ENCODE results near the gene OR5C1. TPM values are rescaled to one million over a fixed set of nuclear protein-coding genes. Genes with fewer than 3 reads are reported as not detected.

OR5C1 gene
- total and polyA plus RNA-seq, 4 donors = not detected

- 87 to 88% methylated on average over 8 of the region's 8 CpGs for WGBS, 2 donors
- no peak for TF ChIP-seq CTCF (IDR thresholded peaks at IDR 0.05; ENCODE audit: control extremely low read depth, extremely low read depth)
- ATAC-seq (ENCODE audit: insufficient read depth, low FRiP score) = no peak
Measured at GRCh38 chr9:122777052-122777451, 11.7 kb upstream of the OR5C1 start.

GRCh38 chr9:122777935-122778627, 10.7 kb upstream of the OR5C1 start:
- Histone ChIP-seq H3K9ac (ENCODE audit: insufficient read depth in 1 of 2, low read length in 2 of 2) (no peak overlapping the region), H3K4me3 (no peak overlapping the region), H3K36me3 (ENCODE audit: control insufficient read depth in 4 of 4, insufficient read depth in 4 of 4, low read length in 4 of 4) (no peaks in the 10 kb centered on the region), H3K27me3 (ENCODE audit: control insufficient read depth in 3 of 3, insufficient read depth in 3 of 3, low read length in 2 of 3) (no peaks in the 10 kb centered on the region), H3K27ac (ENCODE audit: low read depth in 1 of 2, low read length in 1 of 2) (no peak overlapping the region), H3K9me3 (ENCODE audit: control insufficient read depth in 4 of 4, insufficient read depth in 3 of 4, low read length in 3 of 4) (peaks cover 0 to 4% (median 1%) of the 10 kb centered on the region in 4 donors), H3K4me1 (ENCODE audit: control insufficient read depth in 5 of 5, insufficient read depth in 5 of 5, low read length in 5 of 5) (no peaks in the 10 kb centered on the region)
- 80 to 82% methylated on average over 3 of the region's 3 CpGs for WGBS, 2 donors
- no peak for TF ChIP-seq CTCF (IDR thresholded peaks at IDR 0.05; ENCODE audit: control extremely low read depth, extremely low read depth)
- DNase-seq (no peak), ATAC-seq (ENCODE audit: insufficient read depth, low FRiP score) (no peak)

More at GRCh38 chr9:122777052-122777451, 11.7 kb upstream of the OR5C1 start:
- no peak for DNase-seq
- Histone ChIP-seq H3K4me1 (ENCODE audit: control insufficient read depth in 5 of 5, insufficient read depth in 5 of 5, low read length in 5 of 5) (no peaks in the 10 kb centered on the region), H3K9me3 (ENCODE audit: control insufficient read depth in 4 of 4, insufficient read depth in 3 of 4, low read length in 3 of 4) (peaks cover 0 to 4% (median 1%) of the 10 kb centered on the region in 4 donors), H3K4me3 (no peak overlapping the region), H3K27me3 (ENCODE audit: control insufficient read depth in 3 of 3, insufficient read depth in 3 of 3, low read length in 2 of 3) (no peaks in the 10 kb centered on the region), H3K36me3 (ENCODE audit: control insufficient read depth in 4 of 4, insufficient read depth in 4 of 4, low read length in 4 of 4) (no peaks in the 10 kb centered on the region), H3K27ac (ENCODE audit: low read depth in 1 of 2, low read length in 1 of 2) (no peak overlapping the region), H3K9ac (ENCODE audit: insufficient read depth in 1 of 2, low read length in 2 of 2) (no peak overlapping the region)

DNA sequence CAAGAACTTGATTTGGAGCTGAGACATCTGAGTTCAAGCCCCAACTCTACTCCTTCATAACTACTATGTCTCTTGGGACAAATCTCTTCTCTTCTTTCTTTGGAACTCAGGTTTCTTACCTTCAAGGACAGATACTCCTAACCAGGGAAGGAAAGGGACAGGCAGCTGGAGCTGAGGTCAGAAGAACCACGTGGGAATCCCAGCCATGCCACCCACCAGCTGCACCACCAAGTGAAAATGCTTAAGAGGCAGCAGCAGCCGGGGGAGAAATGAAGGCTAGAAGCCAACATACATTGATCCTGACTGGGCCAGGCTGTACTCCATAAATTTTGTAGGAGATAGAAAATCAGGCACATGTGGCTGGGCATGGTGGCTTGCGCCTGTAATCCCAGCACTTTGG, 9.6 kb upstream of the OR5C1 start:
- no peaks in the 10 kb centered on the region for H3K36me3 ChIP-seq (ENCODE audit: control insufficient read depth in 4 of 4, insufficient read depth in 4 of 4, low read length in 4 of 4)
- 76 to 94% methylated on average over 3 of the region's 3 CpGs for WGBS, 2 donors
- H3K4me3 ChIP-seq = no peak overlapping the region
- DNase-seq = no peak
- no peak overlapping the region for H3K27ac ChIP-seq (ENCODE audit: low read depth in 1 of 2, low read length in 1 of 2)
- no peaks in the 10 kb centered on the region for H3K4me1 ChIP-seq (ENCODE audit: control insufficient read depth in 5 of 5, insufficient read depth in 5 of 5, low read length in 5 of 5)
- H3K9ac ChIP-seq (ENCODE audit: insufficient read depth in 1 of 2, low read length in 2 of 2) = no peak overlapping the region
- no peak for ATAC-seq (ENCODE audit: insufficient read depth, low FRiP score)
- peaks cover 0 to 3% (median 0%) of the 10 kb centered on the region in 4 donors for H3K9me3 ChIP-seq (ENCODE audit: control insufficient read depth in 4 of 4, insufficient read depth in 3 of 4, low read length in 3 of 4)
- TF ChIP-seq CTCF (IDR thresholded peaks at IDR 0.05; ENCODE audit: control extremely low read depth, extremely low read depth) = no peak
- no peaks in the 10 kb centered on the region for H3K27me3 ChIP-seq (ENCODE audit: control insufficient read depth in 3 of 3, insufficient read depth in 3 of 3, low read length in 2 of 3)

- Histone ChIP-seq H3K27me3 (ENCODE audit: control insufficient read depth in 3 of 3, insufficient read depth in 3 of 3, low read length in 2 of 3) (no peaks in the 10 kb centered on the region), H3K9me3 (ENCODE audit: control insufficient read depth in 4 of 4, insufficient read depth in 3 of 4, low read length in 3 of 4) (peaks cover 0 to 3% (median 0%) of the 10 kb centered on the region in 4 donors), H3K27ac (ENCODE audit: low read depth in 1 of 2, low read length in 1 of 2) (no peak overlapping the region), H3K4me1 (ENCODE audit: control insufficient read depth in 5 of 5, insufficient read depth in 5 of 5, low read length in 5 of 5) (no peaks in the 10 kb centered on the region), H3K36me3 (ENCODE audit: control insufficient read depth in 4 of 4, insufficient read depth in 4 of 4, low read length in 4 of 4) (no peaks in the 10 kb centered on the region), H3K9ac (ENCODE audit: insufficient read depth in 1 of 2, low read length in 2 of 2) (no peak overlapping the region), H3K4me3 (no peak overlapping the region)
- TF ChIP-seq CTCF (IDR thresholded peaks at IDR 0.05; ENCODE audit: control extremely low read depth, extremely low read depth) = no peak
- 63 to 69% methylated on average over 4 of the region's 4 CpGs for WGBS, 2 donors
- DNase-seq = no peak
- no peak for ATAC-seq (ENCODE audit: insufficient read depth, low FRiP score)
Measured at GRCh38 chr9:122780026-122780425, 8.7 kb upstream of the OR5C1 start.
